Measurements from ENCODE around the gene CDH4. TPM values are rescaled to one million over a fixed set of nuclear protein-coding genes. Genes with fewer than 3 reads are reported as not detected.

Gene CDH4
- total RNA-seq, 1 experiment from 2014 or later: 0.12 TPM

DNA sequence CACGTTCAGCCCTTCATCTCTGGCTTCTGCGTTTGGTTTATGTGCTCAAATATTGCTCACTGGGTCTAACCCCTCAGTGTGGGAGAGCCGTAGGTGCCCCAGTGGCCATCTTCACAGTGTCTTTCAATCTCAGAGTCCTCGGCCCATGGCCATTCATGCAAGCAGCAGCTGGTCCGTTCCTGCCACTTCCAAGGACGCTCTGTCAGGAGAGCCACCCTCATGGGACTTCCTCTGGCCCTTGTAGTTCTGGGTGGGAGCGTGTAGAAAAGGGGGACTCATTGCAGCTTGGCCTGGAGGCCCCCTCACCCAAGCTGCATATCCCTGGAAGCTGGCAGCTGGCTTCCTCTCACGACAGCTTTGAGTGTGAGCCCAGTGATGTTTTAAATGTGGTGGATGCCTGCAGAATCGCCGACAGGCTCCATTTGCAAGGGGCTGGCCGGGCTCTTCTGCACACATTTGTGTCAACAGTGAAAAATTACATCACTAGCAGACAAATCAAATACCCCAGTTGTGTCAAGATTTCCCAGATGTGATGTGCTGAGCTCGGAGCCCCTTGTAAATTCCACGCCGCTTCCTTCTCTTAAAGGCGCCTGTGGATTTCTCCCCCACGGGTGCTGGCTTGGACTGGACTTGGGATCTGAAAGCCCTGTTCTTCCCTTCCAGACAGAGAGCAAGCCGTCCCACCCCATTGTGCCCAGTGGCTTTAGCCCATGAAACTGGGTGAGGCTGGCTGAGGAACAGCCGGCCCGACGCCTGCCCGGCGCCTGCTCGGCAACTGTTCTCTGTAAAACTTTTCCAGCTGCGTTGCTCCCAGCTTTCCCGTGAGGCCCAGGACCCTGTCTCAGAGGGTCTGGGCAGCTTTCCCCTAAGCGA lies 453.6 kb downstream of the CDH4 start:
- no peak for DNase-seq (ENCODE audit: low read depth)

- DNase-seq (ENCODE audit: low read depth): no peak
Measured at GRCh38 chr20:61706259-61706961, 454.3 kb downstream of the CDH4 start.

- no peak for DNase-seq (ENCODE audit: low read depth)
Measured at GRCh38 chr20:61708891-61709290, 456.8 kb downstream of the CDH4 start.

DNA sequence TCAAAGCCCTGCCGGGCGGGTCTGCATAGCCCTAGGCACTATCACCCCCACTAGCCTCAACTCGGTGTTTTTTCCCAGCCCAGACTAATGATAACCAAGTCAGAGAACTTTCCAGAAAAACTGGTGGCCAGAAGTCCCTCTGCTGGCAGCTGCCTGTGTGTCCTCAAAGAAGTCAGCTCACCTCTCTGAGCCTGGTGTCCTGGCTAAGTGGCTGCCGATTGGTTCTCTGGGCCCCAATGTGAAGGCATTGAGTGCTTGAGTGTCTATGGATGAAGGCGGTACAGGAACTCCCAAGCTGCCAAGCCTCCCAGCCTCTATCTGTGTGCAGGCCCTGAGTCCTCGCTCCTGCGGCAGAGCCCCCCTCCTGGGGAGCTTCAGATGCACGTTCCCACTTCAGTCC lies 458.0 kb downstream of the CDH4 start:
- DNase-seq (ENCODE audit: low read depth): no peak

DNA sequence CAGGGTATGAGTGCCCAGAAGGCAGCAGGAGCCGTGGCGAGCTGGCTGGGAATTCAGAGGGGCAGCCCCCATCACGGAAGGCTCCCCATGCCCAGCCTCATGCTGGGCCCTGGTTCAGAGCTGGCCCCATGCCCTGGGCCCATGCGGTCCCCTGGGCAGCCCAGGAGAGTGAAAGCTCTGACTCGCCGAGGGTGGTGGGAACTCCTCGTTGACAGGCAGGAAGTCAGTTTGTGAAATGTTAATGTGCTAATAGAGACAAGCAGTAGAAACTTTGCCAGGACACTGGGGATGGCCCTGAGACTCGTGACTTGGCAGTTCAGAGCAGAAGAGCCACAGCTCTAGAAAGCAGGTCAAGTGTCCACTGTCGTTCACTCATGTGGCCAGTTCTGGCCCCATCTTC lies 460.6 kb downstream of the CDH4 start:
- DNase-seq (ENCODE audit: low read depth): no peak

GRCh38 chr20:61718361-61719005 lies 466.4 kb downstream of the CDH4 start:
- DNase-seq (ENCODE audit: low read depth): no peak

DNA sequence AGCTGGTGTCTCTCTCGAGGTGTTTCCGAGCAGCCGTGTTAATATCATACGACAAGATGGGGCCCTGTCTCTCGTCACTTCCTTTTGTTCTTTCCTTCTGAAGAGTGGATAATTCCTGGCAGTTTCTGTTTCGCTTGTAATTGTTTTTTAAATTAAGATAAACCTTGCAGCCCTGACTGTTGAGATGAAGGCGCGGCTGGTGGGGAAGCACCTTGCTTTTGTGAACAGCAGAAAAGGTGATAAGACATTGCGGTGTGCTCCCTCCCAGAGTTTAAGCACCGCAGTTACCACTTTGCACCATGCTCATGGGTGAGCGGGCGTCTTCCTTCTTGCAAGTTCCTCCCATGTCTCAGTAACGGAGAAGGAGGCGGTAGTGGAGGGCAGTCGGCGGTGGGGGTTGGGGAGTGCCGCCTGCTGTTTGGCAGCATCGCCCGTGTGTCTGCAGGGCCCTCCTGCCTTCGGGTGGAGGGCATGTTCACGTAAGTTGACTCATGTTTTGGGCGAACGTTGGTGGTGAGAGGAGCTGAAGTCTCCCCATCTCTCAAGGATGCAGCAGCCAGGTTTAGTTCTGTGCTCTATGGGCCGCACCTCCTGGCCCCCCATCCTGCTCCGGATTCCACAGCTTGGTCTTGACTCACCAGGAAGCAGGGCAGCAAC lies 467.8 kb downstream of the CDH4 start:
- no peak for DNase-seq (ENCODE audit: low read depth)

- DNase-seq (ENCODE audit: low read depth): no peak
Measured at GRCh38 chr20:61720348-61720696, 468.3 kb downstream of the CDH4 start.

- no peak for DNase-seq (ENCODE audit: low read depth)
Measured at GRCh38 chr20:61722146-61722678, 470.2 kb downstream of the CDH4 start.

GRCh38 chr20:61723529-61724257 lies 471.6 kb downstream of the CDH4 start:
- DNase-seq (ENCODE audit: low read depth): no peak

- no peak for DNase-seq (ENCODE audit: low read depth)
Measured at GRCh38 chr20:61724376-61724775, 472.3 kb downstream of the CDH4 start.

- no peak for DNase-seq (ENCODE audit: low read depth)
Measured at GRCh38 chr20:61725145-61725544, 473.1 kb downstream of the CDH4 start.

DNA sequence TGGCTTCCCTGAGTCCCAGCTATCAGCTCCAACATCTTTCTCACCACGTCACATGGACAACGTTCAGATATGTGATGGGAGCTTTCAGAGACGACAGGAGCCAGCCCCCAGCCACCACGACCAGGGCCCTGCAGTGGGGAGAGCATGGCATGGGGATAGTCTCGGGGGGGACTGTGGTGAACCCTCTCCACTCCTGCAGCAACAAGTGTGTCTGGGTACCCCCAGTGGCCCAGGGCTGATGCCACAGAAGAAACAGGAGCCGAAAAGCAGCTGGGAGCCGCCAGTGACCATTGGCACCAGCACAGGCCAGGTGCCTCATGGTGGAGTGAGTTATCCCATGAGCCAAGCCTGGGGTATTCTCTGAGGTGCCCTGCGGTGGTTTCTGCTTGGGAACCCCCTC lies 473.9 kb downstream of the CDH4 start:
- DNase-seq (ENCODE audit: low read depth): no peak

DNA sequence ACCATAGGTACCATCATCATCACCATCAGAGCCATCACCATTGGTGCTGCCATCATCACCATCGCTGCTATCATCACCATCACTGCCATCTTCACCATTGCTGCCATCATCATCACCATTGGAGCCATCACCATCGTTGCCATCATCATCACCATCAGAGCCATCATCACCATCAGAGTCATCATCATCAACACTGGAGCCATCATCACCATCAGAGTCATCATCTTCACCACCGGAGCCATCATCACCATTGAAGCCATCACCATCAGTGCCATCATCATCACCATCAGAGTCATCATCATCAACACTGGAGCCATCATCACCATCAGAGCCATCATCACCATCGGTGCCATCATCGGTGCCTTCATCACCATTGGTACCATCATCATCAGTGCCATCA lies 474.9 kb downstream of the CDH4 start:
- no peak for DNase-seq (ENCODE audit: low read depth)

DNA sequence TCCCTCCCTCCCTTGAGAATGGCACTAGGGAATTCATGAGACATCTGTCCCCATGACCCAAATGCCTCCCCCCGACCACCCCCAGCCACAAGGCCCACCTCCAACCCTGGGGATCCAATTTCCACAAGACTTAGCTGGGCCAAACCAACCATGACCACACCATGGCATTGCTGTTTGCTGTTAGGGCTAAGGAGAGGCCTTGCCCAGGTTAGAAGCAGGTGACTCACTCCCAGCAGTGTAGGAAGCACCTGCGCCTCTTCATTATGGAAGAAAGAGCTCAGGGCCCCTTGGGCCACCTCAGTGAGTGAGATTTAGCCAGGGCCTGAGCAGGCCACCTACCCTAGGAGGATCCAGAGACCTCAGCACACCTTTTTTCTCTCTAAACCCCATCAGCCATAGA lies 475.7 kb downstream of the CDH4 start:
- no peak for DNase-seq (ENCODE audit: low read depth)

DNA sequence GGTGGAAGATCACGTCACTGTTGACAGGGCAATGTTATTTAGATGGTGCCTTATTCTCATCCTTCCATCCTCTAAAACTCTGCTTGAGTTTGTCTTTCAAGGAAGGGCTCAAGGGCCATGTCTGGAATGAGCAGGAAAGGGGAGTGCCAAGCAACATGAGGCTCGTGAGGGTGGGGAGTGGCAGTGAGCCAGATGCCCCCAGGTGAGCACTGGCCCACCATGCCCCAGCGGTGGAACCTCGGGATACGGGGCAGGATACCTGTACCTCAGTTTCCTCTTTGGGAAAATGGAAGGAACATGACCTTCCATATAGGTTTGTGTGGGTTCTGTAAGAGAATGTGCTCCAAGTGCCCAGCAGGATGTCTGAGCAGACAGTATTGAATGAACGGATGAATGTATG lies 476.3 kb downstream of the CDH4 start:
- no peak for DNase-seq (ENCODE audit: low read depth)

DNA sequence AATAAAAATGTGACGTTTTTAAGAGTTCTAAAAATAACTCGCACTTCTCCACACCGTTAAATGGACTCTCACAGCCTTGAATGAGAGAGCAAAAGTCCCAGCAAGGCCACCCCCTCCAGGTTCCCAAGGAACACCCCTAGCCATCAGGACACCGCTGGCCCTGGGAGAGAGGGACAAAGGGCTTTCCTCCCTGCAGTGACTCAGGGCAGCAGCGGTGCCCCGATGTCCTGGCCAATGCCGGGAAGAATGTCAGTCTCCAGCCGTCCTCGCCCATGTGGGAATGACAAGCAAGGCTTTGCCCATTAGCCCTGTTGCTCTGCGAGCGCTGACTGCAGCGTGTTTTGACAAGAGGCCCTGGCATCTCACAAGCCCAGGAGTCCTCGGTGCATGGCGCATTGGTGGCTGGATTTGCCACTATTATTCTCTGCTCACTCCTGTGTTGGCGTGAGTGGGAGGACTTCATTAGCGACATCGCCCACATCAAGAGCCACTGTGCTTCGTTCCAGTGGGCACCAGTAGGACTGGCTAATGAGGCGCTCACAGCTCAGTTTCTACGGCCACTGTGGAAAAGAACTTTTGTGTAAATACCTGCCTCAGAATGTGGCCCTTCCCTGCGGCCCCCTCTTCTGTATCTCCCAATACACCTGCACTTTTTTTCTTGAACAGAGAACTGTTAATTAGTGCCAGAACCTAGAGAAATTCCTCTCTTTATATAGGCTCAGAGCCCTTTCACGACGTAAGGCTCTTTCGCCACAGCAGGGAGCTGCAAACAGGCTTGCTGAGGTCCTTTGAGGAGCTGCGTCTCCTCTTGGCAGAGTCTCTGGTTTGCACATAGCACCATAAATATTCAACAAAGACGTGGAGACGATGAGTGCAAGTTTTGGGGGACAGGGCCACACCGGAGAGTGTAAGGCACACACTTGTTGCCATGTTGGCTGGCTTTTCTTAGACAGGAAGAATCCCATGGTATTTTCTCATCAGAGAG lies 477.0 kb downstream of the CDH4 start:
- no peak for DNase-seq (ENCODE audit: low read depth)

DNA sequence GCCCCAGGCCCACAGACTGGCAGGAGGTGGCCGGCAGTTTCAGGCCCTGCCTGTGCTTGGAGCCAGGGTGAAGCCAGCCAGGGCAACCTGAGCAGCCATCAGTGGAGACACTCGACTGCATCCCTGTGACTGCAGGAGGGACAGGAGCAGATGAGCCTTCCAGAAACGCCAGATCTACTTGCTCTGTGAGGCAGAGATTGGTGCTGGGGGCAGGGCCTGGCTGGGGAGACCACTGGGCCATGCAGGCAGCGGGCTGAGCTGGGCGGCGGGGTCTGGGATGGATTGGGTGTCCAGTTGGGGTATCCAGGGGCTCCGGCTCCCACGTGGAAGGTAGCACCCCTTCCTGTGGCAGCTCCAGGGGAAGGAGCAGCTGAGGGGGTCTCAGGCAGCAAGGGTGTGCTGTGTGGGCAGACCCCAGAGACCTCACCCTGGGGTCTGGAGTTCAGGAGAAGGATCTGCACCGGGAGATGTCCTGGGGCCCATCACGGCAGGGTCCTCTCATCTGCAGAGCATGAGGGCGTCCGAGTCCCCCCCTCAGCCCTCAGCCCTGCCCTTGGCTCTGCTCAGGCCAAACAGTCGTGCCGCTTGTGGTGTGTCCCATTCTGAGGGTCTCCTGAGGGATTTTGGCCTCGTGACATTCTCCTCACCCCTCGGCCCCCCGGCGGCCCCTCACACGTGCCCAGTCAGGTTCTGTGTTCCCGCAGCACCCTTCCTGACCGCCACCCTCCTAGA lies 478.7 kb downstream of the CDH4 start:
- DNase-seq (ENCODE audit: low read depth): no peak

All from RPMI7951 (cell line).